Measurements from ENCODE around the gene CROCC2. TPM values are rescaled to one million over a fixed set of nuclear protein-coding genes. Genes with fewer than 3 reads are reported as not detected.

Gene CROCC2
- polyA plus RNA-seq, 2 of the 4 experiments (the other 2 are of a cell fraction) = not detected

DNA sequence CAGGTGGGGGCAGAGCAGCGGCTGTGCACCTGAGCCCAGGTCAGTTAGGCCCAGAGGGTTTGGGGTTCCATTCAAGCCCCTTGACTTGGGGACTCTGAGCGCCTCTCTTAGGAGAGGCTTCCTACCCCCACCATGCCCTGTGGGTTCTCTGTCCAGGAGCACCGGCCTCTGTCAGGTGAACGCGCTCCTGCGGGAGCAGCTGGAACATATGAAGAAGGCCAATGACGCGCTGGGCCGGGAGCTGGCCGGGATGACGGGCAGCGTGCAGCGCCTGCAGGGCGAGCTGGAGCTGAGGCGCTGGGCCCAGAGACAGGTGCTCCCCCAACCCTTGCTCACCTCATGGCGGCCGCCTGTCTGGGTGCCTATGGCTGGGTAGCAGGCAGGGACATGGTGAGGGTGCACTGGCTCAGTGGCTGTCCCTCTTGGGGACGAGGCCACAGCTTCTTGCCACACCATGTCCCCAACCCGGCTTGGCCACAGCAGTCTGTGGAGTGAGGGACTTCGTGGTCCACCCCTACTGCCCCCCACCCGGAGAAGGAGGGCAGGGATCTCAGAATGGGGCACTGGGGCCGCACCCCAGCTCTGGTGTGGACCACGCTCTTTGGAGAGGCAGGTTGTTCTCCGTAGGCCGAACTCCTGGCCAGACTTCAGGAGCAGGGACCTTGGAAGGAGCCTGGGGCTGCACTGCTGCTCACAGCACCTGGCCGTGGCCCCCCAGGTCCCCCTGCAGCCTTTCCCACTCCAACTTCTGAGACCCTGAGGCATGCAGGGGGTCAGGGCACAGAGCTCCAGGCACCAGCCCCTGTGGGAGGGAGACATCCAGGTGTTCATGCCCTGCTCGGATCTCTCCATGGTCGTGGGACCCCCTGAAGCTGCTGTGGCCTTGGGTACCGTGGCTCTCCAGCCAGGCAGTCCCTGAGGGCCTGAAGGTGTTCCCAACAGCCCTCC, 19.7 kb downstream of the CROCC2 start:
- H3K4me2 ChIP-seq = no peak overlapping the region
- CTCF ChIA-PET = interaction anchor here (1.1 to 2.1 kb wide), 2 partner anchors 29 to 58 kb away, joined by 4 read pairs; no protein-coding TSS in a partner anchor
- peak in 1 of 2 experiments; percentile 9; a peak in 3 of 6 replicates for ATAC-seq
- H3K4me1 ChIP-seq = peaks cover 25% of the 10 kb centered on the region
- 83% methylated on average over 23 of the region's 29 CpGs for WGBS (ENCODE audit: missing lambda C conversion rate)
- DNase-seq (ENCODE audit: low read depth in 1 of 2, low spot score in 1 of 2) = no peak
- no peaks in the 10 kb centered on the region for H3K9me3 ChIP-seq
- H3K27ac ChIP-seq = no peak overlapping the region
- POLR2A ChIA-PET = no interaction called here
- H3K4me3 ChIP-seq = no peak overlapping the region
- FAIRE-seq = no peak
- TF ChIP-seq TP53 (CRISPR knock-in tag; IDR thresholded peaks at IDR 0.05) (no peak), CHD4 (IDR thresholded peaks at IDR 0.05; ENCODE audit: borderline replicate concordance) (no peak), RCOR1 (IDR thresholded peaks at IDR 0.05; ENCODE audit: low read depth, low read length) (no peak)

DNA sequence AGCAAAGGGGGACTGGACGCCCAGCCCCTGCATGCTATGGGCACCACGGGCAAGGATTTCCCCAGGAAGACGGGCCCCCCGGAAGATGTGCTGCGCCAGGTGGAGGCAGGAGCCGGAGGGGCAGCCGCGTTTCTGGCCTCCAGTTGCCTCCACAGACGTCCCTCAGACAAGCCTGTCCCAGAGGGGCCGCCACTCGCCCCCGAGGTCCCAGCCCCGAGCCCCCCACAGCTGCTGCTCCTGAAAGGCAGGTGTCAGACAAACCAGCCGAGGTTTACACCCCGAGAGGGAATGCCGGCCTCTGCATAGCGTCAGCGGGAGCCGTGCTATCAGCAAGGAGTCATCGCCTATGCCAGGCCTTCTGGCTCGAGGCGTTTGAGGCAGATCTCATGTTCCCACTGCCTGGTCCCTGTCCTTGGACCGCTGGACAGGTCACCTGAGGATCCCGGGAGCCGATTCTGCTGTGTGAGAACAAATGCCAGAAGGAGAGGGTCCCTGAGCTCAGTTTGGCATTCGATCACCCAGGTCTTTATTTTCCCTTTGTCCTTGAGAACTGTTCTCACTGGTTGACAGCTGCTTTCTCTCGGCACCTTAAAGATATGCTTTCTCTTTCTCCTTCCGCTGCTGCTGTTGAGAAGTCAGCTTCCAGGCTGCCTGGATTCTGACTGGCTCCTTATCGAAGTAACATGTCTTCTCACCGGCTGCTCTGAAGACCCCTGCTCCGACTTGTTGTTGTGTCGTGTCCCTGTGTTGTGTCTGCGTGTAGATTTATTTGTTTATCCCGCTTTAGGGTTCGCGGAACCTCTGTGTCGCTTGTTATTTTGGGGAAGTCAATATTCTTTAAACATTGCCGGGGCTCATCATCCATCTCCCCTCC, 20.6 kb downstream of the CROCC2 start:
- no peak for FAIRE-seq
- WGBS (ENCODE audit: missing lambda C conversion rate) = 56% methylated on average over 28 of the region's 38 CpGs
- TF ChIP-seq ZC3H11A (IDR thresholded peaks at IDR 0.05) (no peak), MAZ (IDR thresholded peaks at IDR 0.05; ENCODE audit: borderline replicate concordance, low read depth, low read length) (no peak), MYC (IDR thresholded peaks at IDR 0.05; ENCODE audit: borderline replicate concordance, low read length) (no peak), CHD2 (IDR thresholded peaks at IDR 0.05; ENCODE audit: low read length, partially characterized antibody) (no peak), FOSL2 (IDR thresholded peaks at IDR 0.05) (no peak), FOSL2 (CRISPR knock-in tag; IDR thresholded peaks at IDR 0.05) (no peak), SMC3 (IDR thresholded peaks at IDR 0.05) (no peak), CBX2 (IDR thresholded peaks at IDR 0.05; ENCODE audit: borderline replicate concordance, low read depth) (no peak), RNF2 (IDR thresholded peaks at IDR 0.05; ENCODE audit: borderline replicate concordance, low read depth) (no peak)
- TF ChIP-seq, protein P1, sequence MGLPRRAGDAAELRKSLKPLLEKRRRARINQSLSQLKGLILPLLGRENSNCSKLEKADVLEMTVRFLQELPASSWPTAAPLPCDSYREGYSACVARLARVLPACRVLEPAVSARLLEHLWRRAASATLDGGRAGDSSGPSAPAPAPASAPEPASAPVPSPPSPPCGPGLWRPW (IDR thresholded peaks at IDR 0.05) = no peak
- ChIA-PET POLR2A (no interaction called here), CTCF (interaction anchor here (0.8 to 2.1 kb wide), 6 partner anchors 9 to 91 kb away, joined by 3 to 5 read pairs (median 4); no protein-coding TSS in a partner anchor)
- Histone ChIP-seq H3K4me3 (no peak overlapping the region), H3K27ac (no peak overlapping the region; a peak in 1 of 6 replicates), H3K4me2 (peak overlapping the region; percentile 21; the same call in 1 of the 3 replicates), H3K9me3 (no peaks in the 10 kb centered on the region), H3K4me1 (peaks cover 16% of the 10 kb centered on the region)
- no peak for DNase-seq (ENCODE audit: low read depth in 1 of 2, low spot score in 1 of 2)
- ATAC-seq = peak; percentile 18 to 53; a peak in 3 of 6 replicates

DNA sequence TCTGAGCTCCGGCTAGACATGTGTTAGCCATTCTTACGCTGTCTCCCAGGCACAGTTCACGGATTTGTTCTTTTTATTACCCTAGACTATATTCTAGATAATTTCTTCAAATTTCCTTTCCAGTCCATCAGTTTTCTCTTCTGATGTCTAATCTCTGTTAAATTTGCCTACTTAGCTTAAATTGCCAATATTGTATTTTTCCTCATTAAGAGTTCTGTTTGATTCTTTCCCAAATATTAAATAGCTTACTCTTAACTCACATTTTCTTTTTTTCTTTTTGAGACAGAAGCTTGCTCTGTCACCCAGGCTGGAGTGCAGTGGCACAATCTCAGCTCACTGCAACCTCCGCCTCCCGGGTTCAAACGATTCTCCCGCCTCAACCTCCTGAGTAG, 21.2 kb downstream of the CROCC2 start:
- Histone ChIP-seq H3K4me2 (no peak overlapping the region), H3K4me1 (peaks cover 10% of the 10 kb centered on the region), H3K9me3 (no peaks in the 10 kb centered on the region), H3K27ac (no peak overlapping the region), H3K4me3 (no peak overlapping the region)
- CTCF ChIA-PET = interaction anchor here (0.8 to 2.1 kb wide), 6 partner anchors 8 to 91 kb away, joined by 3 to 5 read pairs (median 4); no protein-coding TSS in a partner anchor
- ATAC-seq = no peak
- no peak for FAIRE-seq
- POLR2A ChIA-PET = no interaction called here
- WGBS (ENCODE audit: missing lambda C conversion rate) = 94% methylated on average over 7 of the region's 7 CpGs
- TF ChIP-seq NR3C1 (IDR thresholded peaks at IDR 0.05) (no peak), EP300 (IDR thresholded peaks at IDR 0.05) (no peak), NFE2L2 (conservative IDR thresholded peaks at IDR 0.05; ENCODE audit: low read length) (no peak), MAFK (IDR thresholded peaks at IDR 0.05; ENCODE audit: partially characterized antibody) (peak; percentile 52), HEYL (CRISPR knock-in tag; IDR thresholded peaks at IDR 0.05) (no peak), RAD21 (conservative IDR thresholded peaks at IDR 0.05 in 1 of 2, IDR thresholded peaks at IDR 0.05 in 1 of 2) (no peak)
- TF ChIP-seq, protein P2, sequence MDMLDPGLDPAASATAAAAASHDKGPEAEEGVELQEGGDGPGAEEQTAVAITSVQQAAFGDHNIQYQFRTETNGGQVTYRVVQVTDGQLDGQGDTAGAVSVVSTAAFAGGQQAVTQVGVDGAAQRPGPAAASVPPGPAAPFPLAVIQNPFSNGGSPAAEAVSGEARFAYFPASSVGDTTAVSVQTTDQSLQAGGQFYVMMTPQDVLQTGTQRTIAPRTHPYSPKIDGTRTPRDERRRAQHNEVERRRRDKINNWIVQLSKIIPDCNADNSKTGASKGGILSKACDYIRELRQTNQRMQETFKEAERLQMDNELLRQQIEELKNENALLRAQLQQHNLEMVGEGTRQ (IDR thresholded peaks at IDR 0.05) = no peak
- no peak for DNase-seq (ENCODE audit: low read depth in 1 of 2, low spot score in 1 of 2)
